Keratinocyte (primary cell): ENCODE measurements around the gene SPECC1. TPM values are rescaled to one million over a fixed set of nuclear protein-coding genes. Genes with fewer than 3 reads are reported as not detected.

Experiments used
- DNase-seq: peaks from one replicate; pipeline ENCODE4 v3.0.0-alpha.2; 2011; ENCODE audit warnings: low read depth, missing footprints, low spot score
- FAIRE-seq: peaks from 2 replicates; lab custom pipeline; 2011; peaks lifted over from hg19 to GRCh38; lab: Jason Lieb, UNC
- H2AFZ ChIP-seq: 2 replicates; pipeline ENCODE4 v1.6.0; 2012; ENCODE audit warnings: low read length, control low read depth, inconsistent platforms; ENCODE audit not compliant: control insufficient read depth
- H3K27ac ChIP-seq: 2 replicates; pipeline ENCODE4 v1.5.1; 2011; ENCODE audit warnings: low read length; ENCODE audit not compliant: control insufficient read depth, insufficient read depth
- H3K27me3 ChIP-seq: 3 replicates; pipeline ENCODE4 v1.6.0; 2011; ENCODE audit warnings: low read length; ENCODE audit not compliant: control insufficient read depth, insufficient read depth; ENCODE audit errors: extremely low read depth
- H3K36me3 ChIP-seq, 2 experiments: 2 replicates in 1 of 2; 3 replicates in 1 of 2; pipeline ENCODE4 v1.5.1; 2011; ENCODE audit warnings: low read length in 2 of 2, mild to moderate bottlenecking in 1 of 2; ENCODE audit not compliant: control insufficient read depth in 2 of 2, insufficient read depth in 2 of 2; ENCODE audit errors: extremely low read depth in 1 of 2
- H3K4me1 ChIP-seq: 3 replicates; pipeline ENCODE4 v1.5.1; 2011; ENCODE audit warnings: low read length; ENCODE audit not compliant: control insufficient read depth, insufficient read depth; ENCODE audit errors: extremely low read depth
- H3K4me2 ChIP-seq: 3 replicates; pipeline ENCODE4 v1.6.0; 2011; ENCODE audit warnings: low read depth, low read length; ENCODE audit not compliant: control insufficient read depth, insufficient read depth; ENCODE audit errors: extremely low read depth
- H3K4me3 ChIP-seq, 3 experiments: fragments of 200-600 bp in 1 of 3; sonication (generic) in 1 of 3; 2 replicates in 2 of 3; 3 replicates in 1 of 3; pipeline ENCODE4 v1.5.1; 2011 to 2016; ENCODE audit warnings: low read length in 3 of 3, mild to moderate bottlenecking in 3 of 3, control low read depth in 2 of 3, inconsistent platforms in 1 of 3, low read depth in 1 of 3, mixed read lengths in 1 of 3, mixed run types in 1 of 3, moderate library complexity in 1 of 3; ENCODE audit not compliant: control insufficient read depth in 2 of 3, insufficient read depth in 2 of 3; ENCODE audit errors: extremely low read depth in 1 of 3
- H3K79me2 ChIP-seq: 2 replicates; pipeline ENCODE4 v1.6.0; 2012; ENCODE audit warnings: low read length; ENCODE audit not compliant: control insufficient read depth, insufficient read depth
- H3K9ac ChIP-seq: 3 replicates; pipeline ENCODE4 v1.6.0; 2011; ENCODE audit warnings: low read length; ENCODE audit not compliant: control insufficient read depth, insufficient read depth; ENCODE audit errors: extremely low read depth
- H3K9me1 ChIP-seq: 3 replicates; pipeline ENCODE4 v1.6.0; 2011; ENCODE audit warnings: low read length; ENCODE audit not compliant: control insufficient read depth, insufficient read depth; ENCODE audit errors: extremely low read depth
- H3K9me3 ChIP-seq: 2 replicates; pipeline ENCODE4 v1.5.1; 2012; ENCODE audit warnings: low read depth, low read length; ENCODE audit not compliant: control insufficient read depth
- H4K20me1 ChIP-seq: 3 replicates; pipeline ENCODE4 v1.6.0; 2011; ENCODE audit warnings: low read length; ENCODE audit not compliant: control insufficient read depth, insufficient read depth; ENCODE audit errors: extremely low read depth
- EZH2 ChIP-seq: IDR thresholded peaks from one replicate; pipeline ENCODE4 v1.6.1; 2012; ENCODE audit warnings: inconsistent platforms, mild to moderate bottlenecking, low read length, moderate library complexity
- dilution Hi-C: fragments of 300-500 bp; cut with MboI; formaldehyde crosslinking; loops from one replicate; pipeline ENCODE4 v1.7.0; 2020; ENCODE audit warnings: low sequenced_read_pairs; ENCODE audit not compliant: extremely low pct_ligation_motif_present
- polyA plus RNA-seq, 5 experiments: library from polyadenylated mRNA; depleted of rRNA in 3 of 5; stranded (reverse) in 3 of 5; stranded (forward) in 1 of 5; unstranded in 1 of 5; fragments of >200 nt; gene quantifications; 1 replicate in 1 of 5; 2 replicates in 3 of 5; 3 replicates in 1 of 5; pipeline versions ENCODE4 v1.2.1 to v1.2.3, GENCODE V29; 2011 to 2012; ENCODE audit warnings: missing spikeins in 2 of 5, low read depth in 1 of 5, low replicate concordance in 1 of 5
- TF ChIP-seq, protein P1 (sequence below), 3 experiments: IDR thresholded peaks in 1 of 3; conservative IDR thresholded peaks in 1 of 3; optimal IDR thresholded peaks in 1 of 3; 2 replicates in 2 of 3; 3 replicates in 1 of 3; pipeline versions ENCODE3 to v1.5.1; 2011; ENCODE audit warnings: low read length in 3 of 3, mild to moderate bottlenecking in 3 of 3, moderate library complexity in 2 of 3, control low read depth in 1 of 3, inconsistent platforms in 1 of 3; ENCODE audit not compliant: insufficient read depth in 2 of 3; ENCODE audit errors: extremely low read depth in 1 of 3

Gene SPECC1
- polyA plus RNA-seq, 1 donor (not counting 4 experiments of a cell fraction or from before 2014, with no cell fraction given): 20.9 TPM

DNA sequence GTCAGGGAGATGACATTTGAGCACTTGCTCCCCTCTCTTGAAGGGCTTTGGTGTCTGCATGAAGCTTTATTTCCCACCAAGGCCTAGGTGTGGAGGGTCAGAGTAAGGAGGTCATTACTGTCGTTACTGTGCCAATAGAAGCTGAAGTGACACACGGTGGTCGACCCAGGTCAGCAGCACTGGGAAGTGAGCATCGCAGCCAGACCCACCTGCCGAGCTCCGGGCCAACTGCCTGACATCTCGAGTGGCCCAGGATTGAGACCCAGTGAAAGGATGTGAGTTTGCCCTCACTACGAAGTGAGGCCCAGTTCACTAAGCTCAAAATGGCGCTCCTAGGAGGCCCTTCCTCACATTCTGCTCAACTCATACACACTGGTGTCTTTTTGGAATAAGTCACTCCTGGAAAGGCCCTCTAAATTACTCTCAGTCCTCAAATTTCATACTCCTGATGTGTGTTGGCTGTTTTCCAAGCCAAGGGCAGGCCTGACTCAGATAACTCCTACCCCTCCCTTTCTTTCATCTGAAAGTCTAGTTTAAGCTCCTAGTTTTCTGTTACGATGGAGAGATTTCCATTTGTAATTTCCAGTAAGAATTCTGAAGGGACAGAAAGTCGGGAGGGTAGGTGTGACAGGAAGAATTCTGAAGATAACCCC, 257.8 kb downstream of the SPECC1 start:
- H3K9me1 ChIP-seq: no peaks in the 10 kb centered on the region
- no peak overlapping the region for H3K9ac ChIP-seq
- H2AFZ ChIP-seq: no peak overlapping the region
- peaks cover 0 to 2% of the 10 kb centered on the region in 2 experiments for H3K36me3 ChIP-seq
- no peaks in the 10 kb centered on the region for H3K9me3 ChIP-seq
- no peak overlapping the region for H3K27ac ChIP-seq
- no peaks in the 10 kb centered on the region for H3K79me2 ChIP-seq
- H4K20me1 ChIP-seq: no peaks in the 10 kb centered on the region
- peaks cover 15% of the 10 kb centered on the region for H3K4me1 ChIP-seq
- H3K27me3 ChIP-seq: no peaks in the 10 kb centered on the region
- no peak overlapping the region for H3K4me2 ChIP-seq
- H3K4me3 ChIP-seq: no peak overlapping the region
- no peak for TF ChIP-seq EZH2
- TF ChIP-seq, protein P1, sequence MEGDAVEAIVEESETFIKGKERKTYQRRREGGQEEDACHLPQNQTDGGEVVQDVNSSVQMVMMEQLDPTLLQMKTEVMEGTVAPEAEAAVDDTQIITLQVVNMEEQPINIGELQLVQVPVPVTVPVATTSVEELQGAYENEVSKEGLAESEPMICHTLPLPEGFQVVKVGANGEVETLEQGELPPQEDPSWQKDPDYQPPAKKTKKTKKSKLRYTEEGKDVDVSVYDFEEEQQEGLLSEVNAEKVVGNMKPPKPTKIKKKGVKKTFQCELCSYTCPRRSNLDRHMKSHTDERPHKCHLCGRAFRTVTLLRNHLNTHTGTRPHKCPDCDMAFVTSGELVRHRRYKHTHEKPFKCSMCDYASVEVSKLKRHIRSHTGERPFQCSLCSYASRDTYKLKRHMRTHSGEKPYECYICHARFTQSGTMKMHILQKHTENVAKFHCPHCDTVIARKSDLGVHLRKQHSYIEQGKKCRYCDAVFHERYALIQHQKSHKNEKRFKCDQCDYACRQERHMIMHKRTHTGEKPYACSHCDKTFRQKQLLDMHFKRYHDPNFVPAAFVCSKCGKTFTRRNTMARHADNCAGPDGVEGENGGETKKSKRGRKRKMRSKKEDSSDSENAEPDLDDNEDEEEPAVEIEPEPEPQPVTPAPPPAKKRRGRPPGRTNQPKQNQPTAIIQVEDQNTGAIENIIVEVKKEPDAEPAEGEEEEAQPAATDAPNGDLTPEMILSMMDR (optimal IDR thresholded peaks at IDR 0.05 in 1 of 3, IDR thresholded peaks at IDR 0.05 in 1 of 3, conservative IDR thresholded peaks at IDR 0.05 in 1 of 3; ENCODE audit: extremely low read depth in 1 of 3, insufficient read depth in 2 of 3, low read length in 3 of 3): no peak
- FAIRE-seq (peak; percentile 13), DNase-seq (no peak)
- dilution Hi-C loops: no loop called here

DNA sequence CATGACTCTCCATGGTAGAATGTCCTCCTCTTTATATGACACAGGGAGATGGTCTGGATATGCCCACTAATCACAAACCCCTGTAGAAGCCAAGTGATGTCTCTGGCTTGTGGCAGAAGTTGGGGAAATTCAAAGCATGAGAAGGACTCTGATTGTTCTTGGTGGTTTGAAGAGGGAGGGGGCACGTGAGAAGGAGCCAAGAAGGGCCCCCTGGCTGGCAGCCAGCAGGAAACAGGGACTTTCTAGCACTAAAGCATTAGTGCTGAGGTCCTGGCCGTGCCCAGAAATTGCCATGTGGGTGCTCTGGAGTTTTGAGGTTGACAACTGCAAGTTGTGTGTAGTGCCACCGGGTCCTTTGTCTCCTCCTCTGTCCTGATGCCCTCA, 258.3 kb downstream of the SPECC1 start:
- dilution Hi-C loops: no loop called here
- no peak overlapping the region for H3K9ac ChIP-seq
- no peak overlapping the region for H3K4me3 ChIP-seq
- no peak overlapping the region for H3K27ac ChIP-seq
- H3K9me1 ChIP-seq: no peaks in the 10 kb centered on the region
- no peaks in the 10 kb centered on the region for H3K79me2 ChIP-seq
- TF ChIP-seq EZH2: no peak
- TF ChIP-seq, protein P1 (optimal IDR thresholded peaks at IDR 0.05 in 1 of 3, IDR thresholded peaks at IDR 0.05 in 1 of 3, conservative IDR thresholded peaks at IDR 0.05 in 1 of 3; ENCODE audit: extremely low read depth in 1 of 3, insufficient read depth in 2 of 3, low read length in 3 of 3): no peak
- no peak overlapping the region for H2AFZ ChIP-seq
- H3K4me1 ChIP-seq: peaks cover 15% of the 10 kb centered on the region
- H3K36me3 ChIP-seq: peaks cover 0 to 2% of the 10 kb centered on the region in 2 experiments
- FAIRE-seq: no peak
- no peaks in the 10 kb centered on the region for H3K27me3 ChIP-seq
- no peaks in the 10 kb centered on the region for H3K9me3 ChIP-seq
- H3K4me2 ChIP-seq: no peak overlapping the region
- no peaks in the 10 kb centered on the region for H4K20me1 ChIP-seq
- DNase-seq: no peak
